GM06990 (cell line): ENCODE results near the gene MEPE.

Source experiments
- DNase-seq: peaks from one replicate; pipeline ENCODE4 v3.0.0-alpha.2; 2011; ENCODE audit not compliant: insufficient read length; ENCODE audit errors: extremely low read depth
- H3K27me3 ChIP-seq: replicated peaks from 2 replicates; pipeline ENCODE4 v1.6.0; 2011; ENCODE audit warnings: low read length; ENCODE audit not compliant: control insufficient read depth, insufficient read depth
- H3K36me3 ChIP-seq: 2 replicates; pipeline ENCODE4 v1.5.1; 2011; ENCODE audit warnings: low read length; ENCODE audit not compliant: control insufficient read depth, insufficient read depth
- H3K4me3 ChIP-seq: replicated peaks from 2 replicates; pipeline ENCODE4 v1.5.1; 2011; ENCODE audit warnings: low read depth, mild to moderate bottlenecking, control low read depth, low read length
- CTCF ChIP-seq: IDR thresholded peaks from 2 replicates; pipeline ENCODE4 v1.5.1; 2011; ENCODE audit warnings: low read length, control low read depth, mild to moderate bottlenecking, inconsistent platforms; ENCODE audit not compliant: insufficient read depth, poor library complexity, severe bottlenecking

MEPE gene

GRCh38 chr4:87856816-87857215, 24.0 kb downstream of the MEPE start:
- Histone ChIP-seq H3K4me3 (no peak overlapping the region), H3K27me3 (no peaks in the 10 kb centered on the region), H3K36me3 (no peaks in the 10 kb centered on the region)
- TF ChIP-seq CTCF: no peak
- DNase-seq: no peak

GRCh38 chr4:87857789-87858188, 25.0 kb downstream of the MEPE start:
- Histone ChIP-seq H3K36me3 (no peaks in the 10 kb centered on the region), H3K4me3 (no peak overlapping the region), H3K27me3 (no peaks in the 10 kb centered on the region)
- no peak for TF ChIP-seq CTCF
- DNase-seq: no peak

- Histone ChIP-seq H3K4me3 (no peak overlapping the region), H3K27me3 (no peaks in the 10 kb centered on the region; the same call in 1 of the 2 replicates), H3K36me3 (no peaks in the 10 kb centered on the region)
- no peak for TF ChIP-seq CTCF
- no peak for DNase-seq
These were observed 29.5 kb downstream of the MEPE start for GRCh38 chr4:87862236-87862635.

- H3K4me3 ChIP-seq: no peak overlapping the region
- no peak for DNase-seq
- no peak for TF ChIP-seq CTCF
These were observed 30.7 kb downstream of the MEPE start for GRCh38 chr4:87863486-87863885.

GRCh38 chr4:87864321-87864720, 31.6 kb downstream of the MEPE start:
- DNase-seq: no peak

More at GRCh38 chr4:87863486-87863885, 30.7 kb downstream of the MEPE start:
- H3K27me3 ChIP-seq: no peaks in the 10 kb centered on the region; the same call in 1 of the 2 replicates
- H3K36me3 ChIP-seq: no peaks in the 10 kb centered on the region

More at GRCh38 chr4:87864321-87864720, 31.6 kb downstream of the MEPE start:
- H3K36me3 ChIP-seq: no peaks in the 10 kb centered on the region
- H3K4me3 ChIP-seq: no peak overlapping the region
- H3K27me3 ChIP-seq: no peaks in the 10 kb centered on the region; the same call in 1 of the 2 replicates
- no peak for TF ChIP-seq CTCF
